Left hindlimb (tissue), 1 donor: ENCODE measurements around the gene TTC38.

Experiments
- DNase-seq: peaks from one replicate; pipeline ENCODE4 v3.0.0-alpha.2; 2018

The TTC38 gene

DNA sequence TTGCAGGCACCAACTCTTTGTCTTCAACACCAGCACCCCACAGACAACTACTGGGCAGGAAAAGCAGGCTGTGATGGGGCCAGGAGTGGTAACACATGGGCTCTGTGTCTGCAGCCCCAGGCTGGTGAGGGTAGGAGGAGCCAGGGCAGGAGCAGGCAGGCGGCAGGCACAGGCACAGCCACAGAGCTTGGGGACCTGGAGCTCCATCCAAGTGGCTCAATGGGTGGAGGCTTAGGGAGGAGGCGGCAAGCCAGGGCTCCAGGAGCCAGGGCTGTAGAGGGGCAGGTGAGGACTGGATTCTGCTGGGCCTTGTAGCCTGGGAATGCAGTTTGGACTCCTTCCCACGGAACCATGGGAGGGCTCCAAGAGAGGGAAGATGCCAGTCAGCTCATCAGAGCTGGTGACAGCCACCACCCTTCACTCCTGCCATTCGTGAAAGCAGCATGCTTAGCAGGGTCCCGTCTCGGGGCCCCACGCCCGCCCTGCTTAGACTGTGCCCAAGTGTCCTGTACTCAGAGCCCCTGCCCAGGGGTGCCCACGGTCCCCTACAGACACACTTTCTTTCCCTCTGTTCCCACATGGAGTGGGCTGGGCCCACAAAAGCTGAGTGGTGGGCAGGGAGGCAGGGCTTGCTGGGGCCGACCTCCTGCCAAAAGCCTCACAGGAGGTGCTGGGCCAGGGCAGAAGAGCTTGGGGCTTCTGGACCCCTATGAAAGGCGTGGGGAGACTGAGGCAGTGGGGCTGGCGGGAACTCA is 12.4 kb downstream of the TTC38 start:
- DNase-seq, result no peak

DNA sequence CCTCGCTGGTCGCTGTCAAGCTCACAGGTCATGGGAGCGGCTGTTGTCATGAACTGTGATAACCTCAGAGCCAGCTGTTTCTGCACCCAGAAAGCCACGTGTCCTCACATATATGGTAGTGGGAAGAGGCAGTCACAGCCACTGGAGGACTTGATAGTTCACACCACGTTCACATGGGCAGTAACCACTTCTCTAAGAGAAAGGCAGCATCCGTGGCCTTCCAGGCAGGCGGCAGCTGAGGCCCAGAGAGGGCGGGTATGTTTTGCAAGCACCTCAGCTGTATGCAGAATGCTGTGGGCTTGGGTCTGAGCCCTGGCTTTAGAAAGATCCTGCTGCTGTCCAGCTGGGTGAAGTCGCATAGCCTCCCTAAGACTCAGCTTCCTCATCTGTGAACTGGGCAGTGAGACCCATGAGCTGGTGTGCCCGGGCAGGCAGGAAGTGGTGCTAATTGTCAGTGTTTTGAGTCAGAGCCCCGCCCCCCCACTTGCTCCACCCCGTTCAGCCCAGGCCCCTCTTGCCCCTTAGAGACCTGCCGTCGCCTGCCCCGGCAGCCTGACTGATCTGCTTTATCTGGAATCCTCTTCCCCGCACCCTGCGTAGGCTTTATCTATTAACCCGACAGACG is 13.3 kb downstream of the TTC38 start:
- DNase-seq, result no peak

DNA sequence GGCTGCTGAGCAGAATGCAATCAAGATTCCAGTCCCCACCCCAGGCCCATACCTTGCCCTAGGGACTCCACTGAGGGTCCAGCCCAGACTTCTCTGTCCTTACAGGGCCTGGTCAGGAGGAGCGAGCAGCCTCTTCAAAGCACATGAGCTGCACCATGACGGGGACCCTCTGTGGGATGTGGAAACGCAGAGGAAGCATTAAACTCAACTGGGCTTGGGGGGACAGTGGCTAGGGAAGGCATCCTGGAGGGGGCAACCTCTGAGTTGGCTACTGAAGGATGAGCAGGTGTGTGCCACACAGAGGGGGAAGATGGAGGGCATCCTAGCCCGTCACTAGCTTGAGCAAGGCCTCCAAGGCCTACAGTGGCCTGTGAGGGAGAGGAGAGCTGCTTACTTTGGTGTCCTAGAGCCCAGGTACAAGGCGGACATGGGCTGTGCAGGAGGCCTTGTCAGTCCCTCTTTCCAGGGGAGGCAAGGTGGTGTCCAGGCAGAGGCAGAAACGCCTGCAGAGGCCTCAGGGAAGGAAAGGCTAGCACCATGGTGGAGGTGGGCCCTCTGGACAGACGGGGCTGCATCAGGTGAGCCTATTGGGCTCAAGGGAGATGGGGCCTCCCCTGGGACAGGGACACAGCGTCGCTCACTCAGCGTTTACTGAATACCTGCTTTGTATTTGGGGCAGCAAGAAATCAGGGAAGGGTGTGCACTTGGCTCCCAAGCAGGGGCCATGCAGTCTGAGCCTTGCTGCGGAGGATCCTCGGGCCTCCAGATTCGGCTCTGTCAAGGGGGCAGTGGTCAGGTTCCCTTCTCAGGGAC is 14.3 kb downstream of the TTC38 start:
- no peak for DNase-seq

DNA sequence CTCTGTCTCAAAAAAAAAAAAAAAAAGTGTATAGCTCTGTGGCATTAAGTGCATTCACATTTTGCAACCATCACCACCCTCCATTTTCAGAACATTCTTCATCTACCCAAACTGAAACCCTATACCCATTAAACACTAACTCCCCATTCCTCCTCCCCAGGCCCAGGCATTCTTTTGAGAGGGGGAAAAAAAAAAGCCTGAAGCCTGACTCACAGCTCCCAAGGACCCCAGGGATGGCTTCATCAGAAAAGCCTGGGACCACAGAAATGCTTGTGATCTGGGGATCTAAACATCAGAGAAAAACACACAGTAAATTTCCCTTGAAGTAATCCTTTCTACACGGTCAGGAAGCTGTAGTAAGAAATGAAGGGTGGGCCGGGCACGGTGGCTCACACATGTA is 18.2 kb downstream of the TTC38 start:
- no peak for DNase-seq

DNA sequence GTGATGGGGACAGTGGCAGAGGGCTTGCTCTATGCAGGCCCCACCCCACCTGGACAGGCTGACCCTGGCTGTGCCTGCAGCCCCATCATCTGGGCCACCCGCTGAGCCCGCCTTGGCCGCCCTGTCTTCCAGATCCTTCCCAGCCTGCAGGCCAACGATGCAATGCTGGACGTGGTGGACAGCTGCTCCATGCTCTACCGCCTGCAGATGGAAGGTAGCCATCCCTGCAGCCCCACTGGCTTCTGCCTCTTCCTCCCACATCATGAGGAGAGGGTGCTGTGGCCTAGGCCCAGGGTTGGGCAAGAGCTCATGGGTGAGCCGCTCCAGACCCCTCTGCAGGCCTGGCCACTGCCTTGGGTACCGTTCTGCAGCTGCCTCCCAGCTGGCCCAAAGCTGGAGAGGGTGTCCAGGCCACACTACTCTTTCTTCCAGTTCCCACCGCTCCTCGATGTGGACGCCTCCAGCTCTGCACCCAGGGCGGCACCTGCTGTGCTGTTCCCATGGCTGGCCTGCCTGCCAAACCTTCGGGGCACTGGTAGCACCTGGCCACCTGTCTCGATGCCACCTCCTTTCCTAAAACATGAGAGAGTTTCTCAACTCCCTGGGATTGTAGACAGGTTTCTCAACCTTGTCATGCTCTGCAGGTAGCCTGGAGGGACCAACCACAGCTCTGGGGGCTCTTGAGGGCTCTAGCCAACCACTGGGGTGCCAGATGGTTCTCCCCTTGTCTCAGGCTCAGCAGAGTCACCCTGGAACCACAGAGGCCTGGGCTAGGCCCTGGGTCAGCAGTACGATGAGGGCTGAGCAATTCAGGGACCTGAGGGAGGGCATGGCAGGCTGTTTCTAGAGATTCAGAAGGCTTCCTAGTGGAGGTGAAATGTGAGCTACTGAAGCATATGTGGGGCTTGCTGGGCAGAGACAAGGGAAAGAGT is 19.4 kb downstream of the TTC38 start:
- DNase-seq, result no peak

DNA sequence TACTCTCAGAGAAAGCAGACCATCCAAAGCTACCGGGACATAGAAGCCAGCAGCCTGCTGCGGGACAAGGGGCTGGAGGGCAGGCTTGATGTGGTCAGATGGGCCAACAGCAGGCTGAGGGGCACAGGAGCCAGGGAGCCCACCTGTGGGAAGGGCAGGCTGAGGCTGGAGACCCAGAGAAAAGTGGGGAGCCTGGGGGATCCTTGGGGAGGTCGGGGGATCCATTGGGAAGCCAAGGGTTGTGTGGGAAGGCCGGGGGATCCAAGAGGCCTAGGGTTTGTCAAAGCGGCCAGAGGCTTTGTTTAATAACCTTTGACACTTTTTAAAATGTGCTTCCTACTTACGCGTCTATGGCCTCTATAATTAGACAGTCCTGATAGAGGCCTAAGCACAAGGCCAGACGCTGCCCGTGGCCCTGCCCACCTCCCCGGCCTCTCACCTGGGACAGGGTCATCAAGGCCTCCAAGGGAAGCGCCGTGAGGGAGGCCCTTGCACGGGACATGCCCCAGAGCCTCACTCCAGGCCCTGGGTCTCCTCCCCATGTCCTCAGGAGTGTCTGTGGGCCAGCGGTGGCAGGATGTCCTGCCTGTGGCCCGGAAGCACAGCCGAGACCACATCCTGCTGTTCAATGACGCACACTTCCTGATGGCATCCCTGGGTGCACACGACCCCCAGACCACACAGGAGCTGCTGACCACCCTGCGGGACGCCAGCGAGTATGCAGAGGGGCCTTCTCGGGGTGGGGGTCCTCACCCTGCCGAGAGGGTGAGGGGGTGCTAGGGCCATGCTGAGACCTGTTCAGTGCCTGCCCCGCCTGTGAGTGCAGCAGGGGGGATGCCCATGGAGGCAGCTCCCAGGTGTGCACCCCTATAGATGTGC is 20.3 kb downstream of the TTC38 start:
- DNase-seq, result no peak

DNA sequence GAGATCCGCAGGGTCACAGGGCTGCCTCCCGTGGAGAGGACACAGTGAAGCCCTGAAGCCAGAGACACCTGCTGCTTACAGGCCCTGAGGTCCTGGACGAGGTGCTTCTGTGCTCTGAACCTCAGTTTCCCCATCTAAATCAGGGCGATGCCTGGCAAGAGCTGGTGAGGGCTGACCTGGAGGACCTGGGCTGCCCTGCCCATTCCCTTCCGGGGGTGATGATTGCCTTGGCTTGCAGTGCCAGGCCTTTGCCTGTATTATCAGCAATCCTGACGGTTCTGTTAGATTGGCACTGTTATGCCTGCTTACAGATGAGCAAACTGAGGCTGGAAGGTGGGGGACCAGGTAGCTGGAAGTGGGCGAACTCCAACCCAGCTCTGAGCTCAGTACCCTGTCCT is 21.0 kb downstream of the TTC38 start:
- DNase-seq, result no peak

DNA sequence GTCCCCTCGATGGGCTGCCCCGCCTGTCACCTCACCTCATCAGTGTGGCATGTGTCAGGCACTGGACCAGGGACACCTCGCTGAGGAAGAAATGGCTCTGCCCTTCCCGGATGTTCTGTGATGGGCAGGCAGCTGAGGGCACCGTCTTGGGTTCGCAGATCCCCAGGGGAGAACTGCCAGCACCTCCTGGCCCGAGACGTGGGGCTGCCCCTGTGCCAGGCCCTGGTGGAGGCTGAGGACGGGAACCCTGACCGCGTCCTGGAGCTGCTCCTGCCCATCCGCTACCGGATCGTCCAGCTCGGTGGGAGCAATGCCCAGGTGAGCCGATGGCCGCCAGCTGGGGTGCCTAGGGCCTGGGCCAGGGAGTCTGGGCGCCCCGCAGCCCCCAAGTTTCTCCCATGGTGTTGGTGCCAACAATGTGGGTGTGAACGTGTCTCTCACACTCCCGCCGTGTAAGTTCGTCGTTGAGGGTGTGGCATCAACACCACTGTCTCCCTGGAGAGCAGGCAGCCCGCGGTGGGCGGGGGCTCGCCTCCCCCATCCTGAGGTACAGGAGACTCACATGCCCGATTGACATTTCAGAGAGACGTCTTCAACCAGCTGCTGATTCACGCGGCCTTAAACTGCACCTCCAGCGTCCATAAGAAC is 21.6 kb downstream of the TTC38 start:
- DNase-seq, result no peak

DNA sequence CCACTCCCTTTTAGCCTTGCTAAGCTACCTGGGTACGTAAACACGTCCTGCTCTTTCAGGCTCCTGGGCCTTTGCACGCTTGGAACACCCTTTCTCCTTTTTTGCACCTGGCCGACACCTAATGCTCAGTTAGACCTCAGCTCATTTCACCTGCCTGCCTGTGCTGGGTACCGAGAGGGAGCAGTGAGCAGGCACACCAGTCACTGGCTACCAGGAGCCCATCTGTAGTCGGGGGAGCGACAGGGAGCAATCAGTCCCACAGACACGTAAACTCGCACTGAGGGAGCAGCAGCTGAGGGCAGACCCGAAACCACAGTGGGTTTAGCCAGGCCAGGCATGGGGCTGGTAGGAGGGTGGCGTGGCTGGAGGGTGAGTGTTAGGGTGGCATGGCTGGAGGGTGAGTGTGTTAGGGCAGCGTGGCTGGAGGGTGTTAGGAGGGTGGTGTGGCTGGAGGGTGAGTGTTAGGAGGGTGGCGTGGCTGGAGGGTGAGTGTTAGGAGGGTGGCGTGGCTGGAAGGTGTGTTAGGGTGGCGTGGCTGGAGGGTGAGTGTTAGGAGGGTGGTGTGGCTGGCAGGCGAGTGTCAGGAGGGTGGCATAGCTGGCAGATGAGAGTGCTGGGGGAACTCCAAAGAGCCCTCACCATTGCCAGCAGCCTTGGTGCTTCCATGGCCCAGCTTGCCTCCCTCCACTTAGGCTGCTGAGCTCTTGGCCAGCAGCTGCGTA is 22.5 kb downstream of the TTC38 start:
- no peak for DNase-seq

DNA sequence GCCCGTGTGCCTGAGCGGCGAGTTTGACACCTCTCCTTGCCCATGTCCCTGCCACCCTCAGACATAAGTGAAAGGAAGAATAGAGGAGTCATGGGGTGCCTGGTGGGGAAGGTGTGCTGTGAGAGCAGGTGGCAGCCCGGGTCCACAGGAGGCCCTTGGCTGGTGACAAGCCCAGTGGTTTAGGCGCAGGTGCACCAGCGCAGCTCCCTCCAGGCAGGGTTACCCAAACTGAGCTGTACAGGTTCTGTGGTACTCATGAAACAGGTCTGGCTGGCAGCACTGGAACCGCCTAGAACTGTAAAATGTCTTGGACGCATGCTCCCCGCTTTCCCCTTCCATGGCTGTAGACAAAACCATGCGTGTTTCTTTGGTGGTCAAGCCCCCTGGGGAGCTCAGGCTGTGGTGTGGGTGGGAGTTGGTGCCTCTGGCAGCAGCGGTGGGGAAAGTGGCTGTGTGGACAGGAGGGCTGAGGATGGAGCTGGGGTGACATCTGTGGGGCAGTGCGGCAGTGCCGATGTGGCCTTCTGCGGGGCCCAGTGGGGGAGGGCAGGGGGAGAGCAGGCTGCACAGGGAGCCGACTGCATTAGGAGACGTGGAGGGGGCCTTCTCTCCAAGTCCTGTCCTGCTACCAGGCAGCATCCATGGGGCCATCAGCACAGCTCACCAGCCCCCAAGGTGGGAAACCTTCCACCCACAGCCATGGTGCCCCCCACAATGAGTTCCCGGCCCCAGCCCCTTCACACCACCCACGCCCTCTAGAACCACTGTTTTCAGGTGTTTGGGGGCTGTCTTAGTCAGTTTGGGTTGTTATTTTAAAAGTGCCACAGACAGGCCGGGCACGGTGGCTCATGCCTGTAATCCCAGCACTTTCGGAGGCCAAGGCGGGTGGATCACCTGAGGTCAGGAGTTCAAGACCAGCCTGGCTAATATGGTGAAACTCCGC is 23.3 kb downstream of the TTC38 start:
- no peak for DNase-seq

DNA sequence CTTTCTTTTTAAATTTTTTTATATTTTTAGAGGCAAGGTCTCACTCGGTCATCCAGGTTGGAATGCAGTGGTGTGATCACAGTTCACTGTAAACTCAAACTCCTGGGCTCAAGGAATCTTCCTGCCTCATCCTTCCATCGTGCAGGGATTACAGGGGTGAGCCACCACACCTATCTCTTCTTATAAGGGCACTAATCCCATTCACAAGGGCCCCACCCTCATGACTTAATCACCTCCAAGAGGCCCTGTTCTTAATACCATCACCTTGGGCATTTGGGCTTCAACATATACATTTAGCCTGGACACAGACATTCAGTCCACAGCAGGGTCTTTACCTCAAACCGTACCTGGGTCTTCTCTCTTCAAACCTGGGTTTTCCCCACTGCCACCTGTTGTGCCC is 24.4 kb downstream of the TTC38 start:
- DNase-seq, result no peak

DNA sequence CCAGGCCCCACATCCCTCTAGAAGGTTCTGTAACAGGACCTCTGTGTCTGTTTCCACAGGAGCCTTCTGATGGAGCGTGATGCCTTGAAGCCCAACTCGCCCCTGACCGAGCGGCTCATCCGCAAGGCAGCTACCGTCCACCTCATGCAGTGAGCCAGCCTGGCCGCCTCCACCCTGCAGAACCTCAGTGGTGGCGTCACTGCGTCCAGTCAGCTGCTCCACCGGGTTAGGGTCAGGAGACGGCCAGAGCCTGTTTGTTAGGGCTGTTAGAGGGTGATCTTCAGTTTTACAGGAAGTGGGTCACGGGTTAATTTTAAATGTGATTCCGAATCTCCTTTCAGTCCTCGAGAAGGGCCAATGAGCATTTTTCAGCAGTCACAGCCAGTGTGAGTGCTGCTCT is 24.9 kb downstream of the TTC38 start:
- DNase-seq, result no peak

DNA sequence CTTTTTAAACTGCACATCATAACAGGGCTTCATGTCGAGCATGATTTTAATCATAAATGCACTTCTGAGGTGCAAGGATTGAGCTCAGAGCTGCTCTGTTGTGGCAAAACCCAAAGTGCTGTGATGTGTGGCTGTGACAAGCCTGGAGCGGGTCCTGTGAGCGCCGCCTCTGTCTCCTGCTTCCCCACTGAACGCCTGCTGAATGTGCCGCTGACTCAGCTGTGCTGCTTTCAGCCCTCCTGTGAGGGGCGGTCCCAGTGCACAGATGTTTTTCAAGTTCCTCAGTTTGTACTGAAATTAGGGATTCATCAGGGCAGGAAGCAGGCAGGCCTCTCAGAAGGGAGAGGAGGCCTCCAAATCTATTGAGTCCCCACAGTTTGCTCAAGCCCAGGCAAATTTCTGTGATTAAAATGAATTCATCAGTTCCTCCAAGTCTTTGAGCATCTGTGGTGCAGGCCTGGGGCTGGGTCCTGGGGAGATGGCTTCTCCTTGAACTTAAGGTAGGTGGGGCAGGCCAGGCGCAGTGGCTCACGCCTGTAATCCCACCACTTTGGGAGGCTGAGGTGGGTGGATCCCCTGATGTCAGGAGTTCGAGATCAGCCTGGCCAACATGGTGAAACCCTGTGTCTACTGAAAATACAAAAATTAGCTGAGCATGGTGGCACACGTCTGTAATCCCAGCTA is 25.9 kb downstream of the TTC38 start:
- peak; percentile 59 for DNase-seq

DNA sequence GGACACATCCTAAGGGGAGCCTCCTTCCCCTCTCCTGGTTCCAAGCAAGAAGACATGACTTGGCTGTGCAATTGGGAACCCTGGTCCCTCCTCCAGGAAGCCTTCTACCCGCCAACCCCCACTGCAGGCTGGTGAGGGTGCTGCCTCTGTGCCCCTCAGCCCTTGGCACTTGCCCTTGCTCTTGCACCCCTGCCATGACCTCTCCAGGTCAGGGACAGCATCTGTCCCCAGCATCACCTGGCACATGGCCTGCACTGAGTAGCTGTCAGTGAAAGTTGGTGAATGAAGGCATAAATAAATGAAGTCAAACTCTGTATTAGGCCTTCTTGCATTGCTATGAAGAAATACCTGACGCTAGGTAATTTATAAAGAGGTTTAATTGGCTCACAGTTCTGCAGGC is 27.0 kb downstream of the TTC38 start:
- no peak for DNase-seq

DNA sequence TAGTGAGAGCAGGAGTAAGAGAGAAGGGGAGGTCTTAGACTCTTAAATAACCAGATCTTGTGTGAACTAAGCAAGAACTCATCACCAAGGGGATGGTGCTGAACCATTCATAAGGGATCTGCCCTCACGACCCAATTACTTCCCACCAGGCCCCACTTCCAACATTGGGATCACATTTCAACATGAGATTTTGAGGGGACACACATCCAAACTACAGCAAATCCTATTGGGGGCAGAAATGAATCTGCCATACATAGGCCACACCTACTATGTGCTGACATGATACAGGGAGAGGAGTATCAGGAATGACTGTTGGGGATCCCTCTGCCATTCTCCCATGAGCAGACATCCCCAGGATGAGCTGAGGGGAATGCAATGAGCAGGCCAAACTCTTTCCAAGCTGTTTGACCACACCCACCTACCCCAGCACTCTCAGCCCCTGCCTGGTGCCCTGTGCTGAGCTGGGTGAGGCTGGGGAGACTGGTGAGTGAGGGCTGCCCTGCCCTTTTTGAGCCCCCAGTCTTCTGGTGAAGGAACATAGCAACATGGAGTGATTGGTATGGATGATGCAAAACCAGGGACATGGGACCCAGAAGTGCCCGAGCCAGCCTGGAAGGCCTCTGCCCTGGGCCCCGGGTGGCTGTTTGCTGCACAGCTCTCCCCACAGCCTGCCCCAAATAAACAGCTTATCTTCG is 27.6 kb downstream of the TTC38 start:
- no peak for DNase-seq

DNA sequence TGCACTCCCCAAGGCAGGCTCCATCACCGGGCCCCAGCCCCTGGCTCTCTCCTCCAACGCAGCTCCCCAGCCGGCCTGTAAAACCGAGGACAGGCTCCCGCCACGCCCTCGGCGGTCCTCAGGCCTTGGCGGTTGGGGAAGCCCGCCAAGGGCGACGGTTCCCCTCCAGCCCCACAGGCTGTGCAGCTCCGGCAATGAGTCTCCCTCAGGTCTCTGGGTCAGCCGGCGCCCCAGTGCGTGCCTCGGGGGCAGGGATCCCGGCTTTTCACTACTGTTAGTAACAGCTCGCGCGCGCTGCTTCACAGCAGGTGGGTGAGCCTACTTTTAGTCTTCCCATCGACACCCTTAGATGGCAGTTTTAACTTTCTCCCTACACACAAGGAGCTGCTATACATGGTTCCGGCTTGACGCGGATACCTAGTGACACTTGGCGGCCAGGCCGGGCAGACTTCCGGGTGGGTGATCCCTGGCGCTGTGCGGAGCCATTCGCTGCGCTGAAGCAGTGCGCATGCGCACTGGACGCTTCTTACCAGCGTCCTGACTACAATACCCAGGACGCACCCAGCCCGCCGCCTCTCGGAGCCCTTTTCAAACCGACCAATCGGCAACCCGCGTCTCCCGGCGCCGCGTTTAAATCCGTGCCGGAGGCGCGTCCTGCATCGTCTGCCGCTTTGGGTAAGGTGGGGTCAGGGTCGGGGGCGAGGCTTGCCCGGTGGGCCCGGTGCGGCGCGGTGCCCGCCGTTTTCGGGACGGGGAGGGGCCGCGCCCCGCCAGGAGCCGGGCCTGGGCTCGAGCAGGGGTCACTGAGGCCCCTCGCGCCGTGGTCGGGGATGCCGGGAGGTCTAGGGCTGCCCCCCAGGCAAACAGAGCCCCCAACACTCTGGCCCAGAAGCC is 28.7 kb downstream of the TTC38 start, which contains the start of gene GTSE1:
TSS of gene GTSE1 (plus strand) at position 614 of the 894 bp plus-strand sequence. CDS start 531 bp downstream, outside the sequence.
- DNase-seq, result peak; percentile 97
